H9 (cell line): ENCODE results near the gene HIF1A. TPM values are rescaled to one million over a fixed set of nuclear protein-coding genes. Genes with fewer than 3 reads are reported as not detected.

Experiments
- DNase-seq: peaks from one replicate; pipeline ENCODE4 v3.0.0-alpha.2; 2017
- H2AFZ ChIP-seq: one replicate; pipeline ENCODE4 v1.6.1; 2013; ENCODE audit warnings: mild to moderate bottlenecking, low read length, control low read depth, moderate library complexity
- H2AK5ac ChIP-seq: 2 replicates; pipeline ENCODE4 v1.6.1; 2013; ENCODE audit warnings: low read length, control low read depth, mixed read lengths; ENCODE audit not compliant: insufficient read length
- H2BK120ac ChIP-seq: one replicate; pipeline ENCODE4 v1.6.1; 2013; ENCODE audit warnings: low read depth, mild to moderate bottlenecking, low read length, control low read depth, inconsistent platforms; ENCODE audit not compliant: poor library complexity, severe bottlenecking
- H2BK12ac ChIP-seq: 2 replicates; pipeline ENCODE4 v1.6.1; 2013; ENCODE audit warnings: low read length, control low read depth, mixed read lengths, low read depth; ENCODE audit not compliant: insufficient read length
- H2BK15ac ChIP-seq: 2 replicates; pipeline ENCODE4 v1.6.1; 2013; ENCODE audit warnings: low read depth, low read length, control low read depth
- H2BK20ac ChIP-seq: one replicate; pipeline ENCODE4 v1.6.1; 2013; ENCODE audit warnings: low read depth, mild to moderate bottlenecking, low read length, control low read depth, inconsistent platforms; ENCODE audit not compliant: poor library complexity, severe bottlenecking
- H2BK5ac ChIP-seq: 2 replicates; pipeline ENCODE4 v1.6.1; 2013; ENCODE audit warnings: low read length, control low read depth, mixed read lengths; ENCODE audit not compliant: insufficient read length
- H3K14ac ChIP-seq: 2 replicates; pipeline ENCODE4 v1.6.1; 2013; ENCODE audit warnings: low read length, control low read depth; ENCODE audit not compliant: insufficient read depth
- H3K18ac ChIP-seq: 2 replicates; pipeline ENCODE4 v1.6.1; 2013; ENCODE audit warnings: low read depth, mild to moderate bottlenecking, mixed read lengths, low read length, control low read depth; ENCODE audit not compliant: insufficient read length
- H3K23ac ChIP-seq: 2 replicates; pipeline ENCODE4 v1.6.1; 2013; ENCODE audit warnings: low read length, control low read depth, mixed read lengths, low read depth; ENCODE audit not compliant: insufficient read length
- H3K23me2 ChIP-seq: 2 replicates; pipeline ENCODE4 v1.6.1; 2013; ENCODE audit warnings: low read depth, mild to moderate bottlenecking, mixed read lengths, low read length, control low read depth; ENCODE audit not compliant: insufficient read length, poor library complexity, severe bottlenecking
- H3K27ac ChIP-seq: 2 replicates; pipeline ENCODE4 v1.5.1; 2013; ENCODE audit warnings: low read length, control low read depth, mixed read lengths, low read depth; ENCODE audit not compliant: insufficient read length
- H3K27me3 ChIP-seq: 2 replicates; pipeline ENCODE4 v1.6.1; 2013; ENCODE audit warnings: low read length, control low read depth, inconsistent platforms; ENCODE audit not compliant: insufficient read depth
- H3K4ac ChIP-seq: 2 replicates; pipeline ENCODE4 v1.6.1; 2013; ENCODE audit warnings: low read depth, mild to moderate bottlenecking, control low read depth, inconsistent platforms, low read length, moderate library complexity
- H3K4me1 ChIP-seq: 2 replicates; pipeline ENCODE4 v1.6.1; 2013; ENCODE audit warnings: low read length, control low read depth, inconsistent platforms; ENCODE audit not compliant: insufficient read depth
- H3K4me2 ChIP-seq: 2 replicates; pipeline ENCODE4 v1.6.1; 2013; ENCODE audit warnings: low read length, control low read depth, mixed read lengths; ENCODE audit not compliant: insufficient read length, insufficient read depth
- H3K56ac ChIP-seq: 2 replicates; pipeline ENCODE4 v1.6.1; 2013; ENCODE audit warnings: low read depth, mild to moderate bottlenecking, mixed read lengths, low read length, control low read depth; ENCODE audit not compliant: insufficient read length
- H3K79me1 ChIP-seq: 2 replicates; pipeline ENCODE4 v1.6.1; 2013; ENCODE audit warnings: low read depth, mild to moderate bottlenecking, moderate library complexity, low read length, control low read depth, inconsistent platforms; ENCODE audit not compliant: insufficient read depth, poor library complexity, severe bottlenecking
- H3K79me2 ChIP-seq: 2 replicates; pipeline ENCODE4 v1.6.1; 2013; ENCODE audit warnings: low read length, control low read depth, inconsistent platforms; ENCODE audit not compliant: insufficient read depth
- H3K9ac ChIP-seq: 2 replicates; pipeline ENCODE4 v1.6.1; 2013; ENCODE audit warnings: low read length, control low read depth, mixed read lengths; ENCODE audit not compliant: insufficient read length; ENCODE audit errors: extremely low read depth
- H3K9me3 ChIP-seq: one replicate; pipeline ENCODE4 v1.6.1; 2013; ENCODE audit warnings: low read depth, low read length, inconsistent platforms; ENCODE audit not compliant: control insufficient read depth
- H3T11ph ChIP-seq: one replicate; pipeline ENCODE4 v1.6.1; 2013; ENCODE audit warnings: mild to moderate bottlenecking, low read length, control low read depth, inconsistent platforms
- H4K20me1 ChIP-seq: one replicate; pipeline ENCODE4 v1.6.1; 2013; ENCODE audit not compliant: control insufficient read depth, insufficient read length, insufficient read depth
- H4K5ac ChIP-seq: 2 replicates; pipeline ENCODE4 v1.6.1; 2013; ENCODE audit warnings: low read depth, mild to moderate bottlenecking, mixed read lengths, low read length, control low read depth; ENCODE audit not compliant: insufficient read length
- H4K8ac ChIP-seq: replicated peaks from 2 replicates; pipeline ENCODE4 v1.6.1; 2013; ENCODE audit warnings: low read length, control low read depth, mixed read lengths, low read depth; ENCODE audit not compliant: insufficient read length
- H4K91ac ChIP-seq: 2 replicates; pipeline ENCODE4 v1.6.1; 2013; ENCODE audit warnings: low read depth, mild to moderate bottlenecking, moderate library complexity, mixed read lengths, low read length, control low read depth; ENCODE audit not compliant: insufficient read length
- H3K27ac Mint-ChIP-seq, 3 experiments: 2 replicates in 2 of 3; 3 replicates in 1 of 3; pipeline ENCODE4 v1.8.0; 2020 to 2021; ENCODE audit warnings: mixed read lengths in 3 of 3, mild to moderate bottlenecking in 1 of 3, moderate library complexity in 1 of 3
- H3K27me3 Mint-ChIP-seq: 2 replicates; pipeline ENCODE4 v1.8.0; 2021; ENCODE audit warnings: low read depth, mild to moderate bottlenecking, moderate library complexity, mixed read lengths
- H3K36me3 Mint-ChIP-seq, 3 experiments: 2 replicates in 2 of 3; 3 replicates in 1 of 3; pipeline ENCODE4 v1.8.0; 2020 to 2021; ENCODE audit warnings: low read depth in 3 of 3, mixed read lengths in 3 of 3; ENCODE audit not compliant: insufficient read depth in 1 of 3
- H3K4me1 Mint-ChIP-seq, 2 experiments: 2 replicates each; pipeline ENCODE4 v1.8.0; 2020; ENCODE audit warnings: mixed read lengths in 2 of 2
- H3K4me3 Mint-ChIP-seq, 2 experiments: 2 replicates in 1 of 2; 3 replicates in 1 of 2; pipeline ENCODE4 v1.8.0; 2020 to 2021; ENCODE audit warnings: mild to moderate bottlenecking in 2 of 2, mixed read lengths in 2 of 2, moderate library complexity in 1 of 2
- H3K9me3 Mint-ChIP-seq, 2 experiments: 2 replicates in 1 of 2; 3 replicates in 1 of 2; pipeline ENCODE4 v1.8.0; 2020; ENCODE audit warnings: mild to moderate bottlenecking in 2 of 2, mixed read lengths in 2 of 2, moderate library complexity in 1 of 2
- CTCF ChIP-seq: fragments of 200-600 bp; sonication (generic); conservative IDR thresholded peaks from 3 replicates; pipeline ENCODE4 v1.8.0; 2021; ENCODE audit warnings: antibody characterized with exemption, mild to moderate bottlenecking
- WGBS: extraction: QIAGEN DNeasy Blood & Tissue Kit; methylation state at CpG from one replicate; pipeline ENCODE4 v1.1.7; 2013; ENCODE audit warnings: missing lambda C conversion rate, low lambda C conversion rate, mixed read lengths; ENCODE audit not compliant: insufficient read length; ENCODE audit errors: extremely low coverage; 5-methylcytosine and 5-hydroxymethylcytosine counted together
- total RNA-seq: library from RNA; stranded (reverse); gene quantifications from 2 replicates; pipeline ENCODE4 v1.2.1, GENCODE V29; 2021

The HIF1A gene
- total RNA-seq, 1 experiment from 2014 or later, result 154 TPM

GRCh38 chr14:61672796-61673195 lies 22.5 kb upstream of the HIF1A start:
- WGBS, result no CpG with 5 or more reads among the region's 7 CpGs
- TF ChIP-seq CTCF, result no peak
- Mint-ChIP-seq H3K36me3 (no peaks in the 10 kb centered on the region), H3K27ac (no peak overlapping the region), H3K4me3 (no peak overlapping the region), H3K27me3 (peaks cover 2% of the 10 kb centered on the region; the same call in 1 of the 2 replicates), H3K4me1 (peaks cover 9 to 21% of the 10 kb centered on the region in 2 experiments; a peak in 3 of 4 replicates), H3K9me3 (no peaks in the 10 kb centered on the region)
- no peak overlapping the region for H3K27ac ChIP-seq
- no peaks in the 10 kb centered on the region for H3K23me2 ChIP-seq
- no peak overlapping the region for H2AK5ac ChIP-seq
- no peaks in the 10 kb centered on the region for H4K20me1 ChIP-seq
- H3T11ph ChIP-seq, result no peak overlapping the region
- H3K79me2 ChIP-seq, result no peaks in the 10 kb centered on the region
- H3K56ac ChIP-seq, result no peak overlapping the region
- H3K4me2 ChIP-seq, result no peak overlapping the region
- no peak overlapping the region for H3K9ac ChIP-seq
- no peaks in the 10 kb centered on the region for H3K27me3 ChIP-seq
- H2BK12ac ChIP-seq, result no peak overlapping the region
- no peaks in the 10 kb centered on the region for H3K9me3 ChIP-seq
- no peak overlapping the region for H3K14ac ChIP-seq
- no peak overlapping the region for H2BK120ac ChIP-seq
- H4K91ac ChIP-seq, result no peak overlapping the region
- H4K5ac ChIP-seq, result no peak overlapping the region
- H3K4me1 ChIP-seq, result peaks cover under 1% of the 10 kb centered on the region; the same call in 1 of the 2 replicates
- no peak overlapping the region for H3K4ac ChIP-seq
- no peak overlapping the region for H2BK20ac ChIP-seq
- H4K8ac ChIP-seq, result no peak overlapping the region
- H2BK5ac ChIP-seq, result no peak overlapping the region
- no peak overlapping the region for H3K23ac ChIP-seq
- H3K18ac ChIP-seq, result no peak overlapping the region
- H3K79me1 ChIP-seq, result no peaks in the 10 kb centered on the region
- no peak overlapping the region for H2BK15ac ChIP-seq
- no peak overlapping the region for H2AFZ ChIP-seq
- DNase-seq, result no peak
